Hepatocyte (in vitro differentiated cells): ENCODE data around the gene POU6F2. TPM values are rescaled to one million over a fixed set of nuclear protein-coding genes. Genes with fewer than 3 reads are reported as not detected.

Experiments
- DNase-seq: peaks from one replicate; pipeline ENCODE4 v3.0.0-alpha.2; 2016; ENCODE audit warnings: low spot score
- H2AFZ ChIP-seq: fragments of 200-600 bp; sonication (generic); 2 replicates; pipeline ENCODE4 v1.6.0; 2016; ENCODE audit warnings: antibody characterized with exemption, mild to moderate bottlenecking
- H3K27ac ChIP-seq: fragments of 200-600 bp; sonication (generic); 2 replicates; pipeline ENCODE4 v1.5.1; 2016; ENCODE audit warnings: mild to moderate bottlenecking
- H3K27me3 ChIP-seq: fragments of 200-600 bp; sonication (generic); 2 replicates; pipeline ENCODE4 v1.6.1; 2016
- H3K36me3 ChIP-seq: fragments of 200-600 bp; sonication (generic); replicated peaks from 2 replicates; pipeline ENCODE4 v1.5.1; 2016; ENCODE audit warnings: low read depth; ENCODE audit not compliant: insufficient read depth
- H3K4me1 ChIP-seq: fragments of 200-600 bp; sonication (generic); 2 replicates; pipeline ENCODE4 v1.5.1; 2016; ENCODE audit warnings: mild to moderate bottlenecking, moderate library complexity; ENCODE audit not compliant: insufficient read depth
- H3K4me2 ChIP-seq: fragments of 200-600 bp; sonication (generic); 2 replicates; pipeline ENCODE4 v1.6.0; 2016
- H3K4me3 ChIP-seq: fragments of 200-600 bp; sonication (generic); 2 replicates; pipeline ENCODE4 v1.5.1; 2016; ENCODE audit warnings: mild to moderate bottlenecking
- H3K79me2 ChIP-seq: fragments of 200-600 bp; sonication (generic); 2 replicates; pipeline ENCODE4 v1.6.0; 2017; ENCODE audit warnings: mild to moderate bottlenecking
- H3K9me2 ChIP-seq: fragments of 200-600 bp; sonication (generic); replicated peaks from 2 replicates; pipeline ENCODE4 v1.6.0; 2017; ENCODE audit warnings: mild to moderate bottlenecking; ENCODE audit not compliant: insufficient read depth
- H3K9me3 ChIP-seq: fragments of 200-600 bp; sonication (generic); 2 replicates; pipeline ENCODE4 v1.5.1; 2016; ENCODE audit warnings: low read depth, mild to moderate bottlenecking
- H4K20me1 ChIP-seq: fragments of 200-600 bp; sonication (generic); 2 replicates; pipeline ENCODE4 v1.6.0; 2016; ENCODE audit warnings: mild to moderate bottlenecking; ENCODE audit not compliant: insufficient read depth, poor library complexity, severe bottlenecking
- EZH2 ChIP-seq: fragments of 200-600 bp; sonication (generic); IDR thresholded peaks from 2 replicates; pipeline ENCODE4 v1.6.1; 2016; ENCODE audit warnings: antibody characterized with exemption, mild to moderate bottlenecking, borderline replicate concordance
- EZH2phosphoT487 ChIP-seq: fragments of 200-600 bp; sonication (generic); IDR thresholded peaks from one replicate; pipeline ENCODE4 v1.6.1; 2018; ENCODE audit warnings: antibody characterized with exemption, mild to moderate bottlenecking, low read depth, moderate library complexity; ENCODE audit not compliant: unreplicated experiment, severe bottlenecking
- WGBS: methylation state at CpG from one replicate; pipeline ENCODE4 v1.1.6; 2016; ENCODE audit warnings: low lambda C conversion rate; ENCODE audit errors: missing lambda C conversion rate; 5-methylcytosine and 5-hydroxymethylcytosine counted together
- polyA plus RNA-seq: library from polyadenylated mRNA; unstranded; fragments of >200 nt; fragmentation: Nextera tagmentation; extraction: Ambion mirVana; gene quantifications from 2 replicates; pipeline ENCODE4 v1.2.1, GENCODE V29; 2016
- total RNA-seq: library from RNA; depleted of rRNA; stranded (reverse); fragments of >200 nt; gene quantifications from 2 replicates; pipeline ENCODE4 v1.2.3, GENCODE V29; 2014
- TF ChIP-seq, protein P1 (sequence below): fragments of 200-600 bp; sonication (generic); IDR thresholded peaks from 2 replicates; pipeline ENCODE4 v1.5.1; 2016; ENCODE audit warnings: antibody characterized with exemption, mild to moderate bottlenecking; ENCODE audit not compliant: poor library complexity

The POU6F2 gene
- total and polyA plus RNA-seq, 2 experiments from 2014 or later: 0.67 to 1.4 TPM

DNA sequence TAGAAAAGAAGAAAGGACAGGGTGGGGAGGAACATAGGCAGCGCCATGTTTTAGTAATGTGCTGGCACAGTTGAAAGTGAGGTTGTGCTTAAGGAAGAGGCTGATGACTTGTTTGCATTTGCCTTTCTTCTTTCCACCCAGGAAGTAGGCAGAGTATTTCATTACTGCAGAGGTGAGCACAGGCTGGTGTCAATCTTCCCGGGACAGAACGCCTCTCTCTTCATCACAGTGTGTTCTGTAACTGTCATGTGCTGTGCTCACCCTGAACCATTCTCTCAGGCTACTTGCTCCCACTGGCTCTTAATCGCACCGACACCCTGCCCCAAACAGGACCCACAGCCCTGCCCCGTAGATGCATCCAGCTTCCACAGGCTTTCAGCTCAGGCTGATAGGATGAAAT, 452.7 kb downstream of the POU6F2 start:
- Histone ChIP-seq H3K9me2 (no peaks in the 10 kb centered on the region), H3K79me2 (no peaks in the 10 kb centered on the region), H4K20me1 (no peaks in the 10 kb centered on the region), H3K4me3 (no peak overlapping the region), H3K4me2 (no peak overlapping the region), H3K27ac (no peak overlapping the region), H3K9me3 (no peaks in the 10 kb centered on the region), H3K4me1 (no peaks in the 10 kb centered on the region), H2AFZ (no peak overlapping the region), H3K36me3 (no peaks in the 10 kb centered on the region), H3K27me3 (no peaks in the 10 kb centered on the region)
- 96% methylated on average over 6 of the region's 6 CpGs for WGBS
- TF ChIP-seq EZH2 (no peak), EZH2phosphoT487 (no peak)
- TF ChIP-seq, protein P1, sequence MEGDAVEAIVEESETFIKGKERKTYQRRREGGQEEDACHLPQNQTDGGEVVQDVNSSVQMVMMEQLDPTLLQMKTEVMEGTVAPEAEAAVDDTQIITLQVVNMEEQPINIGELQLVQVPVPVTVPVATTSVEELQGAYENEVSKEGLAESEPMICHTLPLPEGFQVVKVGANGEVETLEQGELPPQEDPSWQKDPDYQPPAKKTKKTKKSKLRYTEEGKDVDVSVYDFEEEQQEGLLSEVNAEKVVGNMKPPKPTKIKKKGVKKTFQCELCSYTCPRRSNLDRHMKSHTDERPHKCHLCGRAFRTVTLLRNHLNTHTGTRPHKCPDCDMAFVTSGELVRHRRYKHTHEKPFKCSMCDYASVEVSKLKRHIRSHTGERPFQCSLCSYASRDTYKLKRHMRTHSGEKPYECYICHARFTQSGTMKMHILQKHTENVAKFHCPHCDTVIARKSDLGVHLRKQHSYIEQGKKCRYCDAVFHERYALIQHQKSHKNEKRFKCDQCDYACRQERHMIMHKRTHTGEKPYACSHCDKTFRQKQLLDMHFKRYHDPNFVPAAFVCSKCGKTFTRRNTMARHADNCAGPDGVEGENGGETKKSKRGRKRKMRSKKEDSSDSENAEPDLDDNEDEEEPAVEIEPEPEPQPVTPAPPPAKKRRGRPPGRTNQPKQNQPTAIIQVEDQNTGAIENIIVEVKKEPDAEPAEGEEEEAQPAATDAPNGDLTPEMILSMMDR: no peak
- no peak for DNase-seq

DNA sequence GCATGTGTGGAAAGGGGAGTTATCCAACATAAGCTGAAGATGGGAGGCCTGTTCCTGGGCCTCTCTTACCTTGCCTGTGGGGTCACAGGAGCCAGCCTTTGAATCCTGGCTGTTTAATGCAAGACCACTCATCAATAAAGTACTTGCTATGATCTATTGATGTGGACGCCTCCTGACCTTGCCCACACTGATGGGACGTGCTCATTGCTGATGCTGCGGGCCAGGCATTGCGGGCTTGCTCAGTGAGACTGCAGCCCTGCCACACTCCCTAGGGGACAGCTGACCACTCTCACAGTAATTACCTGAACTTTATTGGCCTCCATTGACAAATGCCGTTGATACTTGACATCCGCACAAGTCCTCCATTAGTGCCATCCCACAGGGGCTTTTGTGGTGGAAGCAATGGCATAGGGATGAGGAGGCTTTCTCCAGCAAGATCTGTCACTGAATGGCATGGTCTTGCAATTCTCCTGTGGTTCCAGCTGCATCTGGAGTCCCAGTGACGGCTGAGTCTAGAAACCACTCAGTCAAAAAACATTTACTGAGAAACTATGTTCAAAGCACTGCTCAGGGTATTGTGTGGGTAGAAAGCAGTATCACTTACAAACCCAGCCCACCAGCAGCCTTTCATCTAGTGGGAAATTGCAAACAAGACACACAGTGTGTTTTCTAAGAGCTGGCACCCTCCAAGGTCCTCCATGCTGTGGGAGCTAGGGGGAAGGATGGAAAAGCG, 453.4 kb downstream of the POU6F2 start:
- no peak for DNase-seq
- Histone ChIP-seq H3K4me1 (no peaks in the 10 kb centered on the region), H3K9me2 (no peaks in the 10 kb centered on the region), H3K36me3 (no peaks in the 10 kb centered on the region), H3K27ac (no peak overlapping the region), H3K4me3 (no peak overlapping the region), H3K4me2 (no peak overlapping the region), H4K20me1 (no peaks in the 10 kb centered on the region), H3K79me2 (no peaks in the 10 kb centered on the region), H3K27me3 (no peaks in the 10 kb centered on the region), H3K9me3 (no peaks in the 10 kb centered on the region), H2AFZ (no peak overlapping the region)
- 89% methylated on average over 8 of the region's 8 CpGs for WGBS
- no peak for TF ChIP-seq EZH2
- no peak for TF ChIP-seq EZH2phosphoT487
- TF ChIP-seq, protein P1: no peak

DNA sequence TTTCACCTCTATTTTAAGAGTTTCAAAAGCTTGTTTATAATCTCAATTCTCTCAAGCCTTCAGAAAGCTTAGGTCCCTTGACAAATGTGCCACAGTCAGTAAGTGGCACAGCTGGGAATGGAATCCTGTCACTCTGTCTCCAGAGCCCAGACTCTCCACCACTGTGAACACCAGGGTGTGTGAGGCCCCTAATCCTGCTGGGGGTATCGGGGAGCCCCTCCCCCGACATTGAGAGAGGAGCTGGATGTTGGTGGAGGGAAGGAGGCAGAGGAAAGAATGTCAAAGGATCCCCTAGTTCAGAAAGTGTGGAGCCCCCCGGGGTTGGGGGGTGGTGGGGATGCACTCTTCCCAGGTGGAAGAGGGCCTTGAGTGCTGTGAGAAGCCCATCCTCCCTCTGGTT, 454.7 kb downstream of the POU6F2 start:
- H3K4me1 ChIP-seq: no peaks in the 10 kb centered on the region
- 78% methylated on average over 3 of the region's 3 CpGs for WGBS
- no peaks in the 10 kb centered on the region for H4K20me1 ChIP-seq
- H3K9me3 ChIP-seq: no peaks in the 10 kb centered on the region
- DNase-seq: no peak
- no peak overlapping the region for H3K4me3 ChIP-seq
- H2AFZ ChIP-seq: no peak overlapping the region
- no peaks in the 10 kb centered on the region for H3K36me3 ChIP-seq
- H3K79me2 ChIP-seq: no peaks in the 10 kb centered on the region
- TF ChIP-seq, protein P1: no peak
- TF ChIP-seq EZH2phosphoT487 (no peak), EZH2 (no peak)
- H3K4me2 ChIP-seq: no peak overlapping the region
- H3K27ac ChIP-seq: no peak overlapping the region
- H3K9me2 ChIP-seq: no peaks in the 10 kb centered on the region
- H3K27me3 ChIP-seq: no peaks in the 10 kb centered on the region
